ENCODE results near the gene SQOR.
"Not testable (repeated sequence)": the region's sequence is repeated elsewhere in the genome, so short reads cannot be mapped to it uniquely, and the experiment has no call there.

Gene SQOR

DNA sequence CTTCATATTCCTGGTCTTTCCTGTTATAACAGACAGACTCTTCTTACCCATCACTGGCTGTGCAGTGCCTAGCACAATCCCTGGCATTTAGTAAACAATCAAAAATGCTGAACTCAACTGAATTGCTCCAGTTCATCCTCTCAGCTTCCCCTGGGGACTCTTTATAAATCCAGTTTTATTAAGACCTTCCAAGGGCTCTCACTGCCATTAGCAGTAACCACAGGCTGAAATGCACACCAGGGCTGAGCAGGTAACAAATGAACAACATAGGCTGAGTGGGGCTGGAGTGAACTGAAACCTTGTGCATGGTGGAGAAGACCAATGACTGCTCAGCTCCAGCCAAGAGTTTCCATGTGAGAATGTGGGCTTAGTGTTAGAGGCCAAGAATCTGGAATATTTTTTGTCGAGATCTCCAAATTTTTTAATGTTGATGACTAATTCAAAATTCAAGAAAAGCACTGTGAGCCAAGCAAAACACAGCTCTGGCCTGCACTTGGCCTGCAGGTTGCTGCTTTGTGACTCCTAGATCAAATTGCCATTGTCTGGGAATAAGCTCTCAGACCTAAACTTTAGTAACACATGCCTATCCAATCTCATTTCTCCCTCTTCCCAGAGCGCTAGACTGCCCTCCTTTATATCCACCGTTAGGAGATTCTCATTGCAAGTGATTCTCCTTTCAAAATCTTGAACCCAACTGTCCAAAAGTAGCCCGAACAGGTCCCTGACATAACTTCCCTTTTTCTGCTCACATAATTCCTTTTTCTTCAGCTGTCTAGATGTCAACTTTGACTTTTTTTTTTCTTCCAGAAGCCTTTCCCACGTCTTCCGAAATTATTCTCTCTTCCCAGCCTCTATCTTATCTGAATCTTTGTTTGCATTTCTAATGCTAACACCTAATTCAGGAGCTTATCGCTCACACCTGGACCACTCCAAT lies 7.4 kb downstream of the SQOR start:
- H3K4me3 ChIP-seq (ENCODE audit: low read depth, low read length): no peak overlapping the region
- TF ChIP-seq, protein P1, sequence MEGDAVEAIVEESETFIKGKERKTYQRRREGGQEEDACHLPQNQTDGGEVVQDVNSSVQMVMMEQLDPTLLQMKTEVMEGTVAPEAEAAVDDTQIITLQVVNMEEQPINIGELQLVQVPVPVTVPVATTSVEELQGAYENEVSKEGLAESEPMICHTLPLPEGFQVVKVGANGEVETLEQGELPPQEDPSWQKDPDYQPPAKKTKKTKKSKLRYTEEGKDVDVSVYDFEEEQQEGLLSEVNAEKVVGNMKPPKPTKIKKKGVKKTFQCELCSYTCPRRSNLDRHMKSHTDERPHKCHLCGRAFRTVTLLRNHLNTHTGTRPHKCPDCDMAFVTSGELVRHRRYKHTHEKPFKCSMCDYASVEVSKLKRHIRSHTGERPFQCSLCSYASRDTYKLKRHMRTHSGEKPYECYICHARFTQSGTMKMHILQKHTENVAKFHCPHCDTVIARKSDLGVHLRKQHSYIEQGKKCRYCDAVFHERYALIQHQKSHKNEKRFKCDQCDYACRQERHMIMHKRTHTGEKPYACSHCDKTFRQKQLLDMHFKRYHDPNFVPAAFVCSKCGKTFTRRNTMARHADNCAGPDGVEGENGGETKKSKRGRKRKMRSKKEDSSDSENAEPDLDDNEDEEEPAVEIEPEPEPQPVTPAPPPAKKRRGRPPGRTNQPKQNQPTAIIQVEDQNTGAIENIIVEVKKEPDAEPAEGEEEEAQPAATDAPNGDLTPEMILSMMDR (IDR thresholded peaks at IDR 0.05; ENCODE audit: borderline replicate concordance, insufficient read depth, low read depth, low read length): no peak

DNA sequence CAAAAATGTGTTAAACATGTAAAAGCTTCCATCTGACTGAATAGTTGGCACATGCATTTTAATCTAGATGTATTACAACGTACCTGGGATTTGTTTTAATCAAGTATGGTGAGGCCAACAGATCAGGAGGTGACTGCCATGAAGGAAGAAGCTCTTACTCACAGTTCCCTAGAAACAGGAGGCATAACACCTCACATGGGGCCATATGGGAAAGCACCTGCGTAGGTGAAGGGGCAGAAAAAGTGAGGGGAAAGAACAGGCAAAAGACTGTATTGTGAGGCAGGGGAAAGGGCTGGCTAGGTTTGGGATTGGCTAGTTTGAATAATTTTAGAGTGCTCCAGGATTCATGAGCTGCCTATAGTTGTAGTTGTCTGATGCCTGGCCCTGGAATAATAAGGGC lies 9.6 kb downstream of the SQOR start:
- TF ChIP-seq, protein P1 (IDR thresholded peaks at IDR 0.05; ENCODE audit: borderline replicate concordance, insufficient read depth, low read depth, low read length): no peak
- no peak overlapping the region for H3K4me3 ChIP-seq (ENCODE audit: low read depth, low read length)

DNA sequence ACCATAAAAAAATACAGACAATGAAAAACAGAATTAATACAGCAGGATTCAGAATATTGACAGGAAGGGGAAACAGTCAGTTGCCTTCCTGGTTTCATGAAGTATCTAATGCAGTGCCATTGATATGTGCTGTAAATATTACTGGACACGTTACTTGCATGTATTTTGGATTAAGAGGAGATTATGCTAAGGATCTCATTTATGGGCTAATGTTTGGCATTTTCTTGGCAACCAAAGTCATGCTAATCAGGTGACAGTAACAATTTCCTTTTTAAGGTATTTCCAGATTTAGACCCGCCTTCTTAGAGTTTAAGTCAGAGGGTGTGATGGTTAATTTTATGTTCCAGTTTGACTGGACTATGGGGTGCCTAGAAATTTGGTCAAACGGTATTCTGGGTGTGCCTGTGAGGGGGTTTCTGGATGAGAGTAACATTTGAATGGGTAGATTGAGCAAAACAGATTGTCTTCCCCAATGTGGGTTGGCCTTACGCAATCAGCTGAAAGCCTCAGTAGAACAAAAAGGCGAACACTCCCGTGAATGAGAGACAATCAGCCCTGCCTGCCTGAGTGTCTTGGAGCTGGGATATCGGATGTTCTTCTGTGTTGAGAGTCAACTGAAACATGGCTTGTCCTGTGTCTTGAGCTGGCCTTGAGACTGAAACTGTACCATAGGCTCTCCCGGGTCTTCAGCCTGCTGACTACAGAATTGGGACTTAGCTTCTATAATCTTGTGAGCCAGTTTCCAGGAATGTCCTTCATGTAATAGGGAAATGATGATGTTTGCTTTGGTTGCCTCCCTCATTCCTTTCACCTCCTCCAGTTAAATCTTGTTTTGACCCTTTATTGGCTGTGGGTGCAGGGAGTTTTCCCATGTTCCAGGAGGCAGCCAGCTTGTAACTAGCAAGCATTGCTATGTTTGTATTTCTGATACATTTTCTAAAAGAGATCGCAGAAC lies 10.5 kb downstream of the SQOR start:
- TF ChIP-seq, protein P1 (IDR thresholded peaks at IDR 0.05; ENCODE audit: borderline replicate concordance, insufficient read depth, low read depth, low read length): no peak
- no peak overlapping the region for H3K4me3 ChIP-seq (ENCODE audit: low read depth, low read length)

DNA sequence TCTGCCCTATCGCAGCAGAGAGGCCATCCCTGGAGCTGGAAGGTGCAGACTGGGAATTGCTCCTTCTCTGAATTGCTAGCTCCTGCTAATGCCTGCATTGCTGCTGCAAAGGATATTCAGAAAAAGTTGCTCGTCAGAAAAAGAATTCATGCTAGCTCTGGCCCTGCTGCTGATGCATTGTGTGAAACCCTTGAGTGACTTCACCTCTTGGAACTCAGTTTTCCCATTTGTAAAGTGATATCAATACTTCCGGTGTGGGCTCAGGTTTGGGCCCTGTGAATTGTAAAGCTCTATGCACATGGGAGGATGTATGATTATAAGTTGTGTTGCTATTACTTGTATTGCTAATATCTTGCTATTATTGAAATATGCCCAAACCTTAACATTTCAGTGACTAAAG lies 11.4 kb downstream of the SQOR start:
- TF ChIP-seq, protein P1 (IDR thresholded peaks at IDR 0.05; ENCODE audit: borderline replicate concordance, insufficient read depth, low read depth, low read length): no peak

DNA sequence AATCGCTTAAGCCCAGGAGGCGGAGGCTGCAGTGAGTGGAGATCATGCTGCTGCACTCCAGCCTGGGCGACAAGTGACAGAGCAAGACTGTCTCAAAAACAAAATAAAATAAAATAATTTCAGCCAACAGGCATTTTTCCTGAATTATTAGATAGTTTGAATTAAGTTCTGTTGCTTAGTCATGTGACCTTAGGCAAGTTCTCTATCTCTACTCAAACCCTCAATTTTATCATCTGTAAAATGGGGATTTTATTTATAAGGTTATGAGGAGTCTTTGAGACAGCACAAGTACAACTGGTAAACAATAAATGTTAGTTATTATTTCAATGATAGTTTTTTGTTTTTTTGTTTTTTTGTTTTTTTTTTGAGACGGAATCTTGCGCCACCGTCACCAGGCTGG lies 13.0 kb downstream of the SQOR start:
- H3K4me3 ChIP-seq (ENCODE audit: low read depth, low read length): no peak overlapping the region
- TF ChIP-seq, protein P1 (IDR thresholded peaks at IDR 0.05; ENCODE audit: borderline replicate concordance, insufficient read depth, low read depth, low read length): no peak

More for the DNA sequence above, 11.4 kb downstream of the SQOR start:
- no peak overlapping the region for H3K4me3 ChIP-seq (ENCODE audit: low read depth, low read length)

DNA sequence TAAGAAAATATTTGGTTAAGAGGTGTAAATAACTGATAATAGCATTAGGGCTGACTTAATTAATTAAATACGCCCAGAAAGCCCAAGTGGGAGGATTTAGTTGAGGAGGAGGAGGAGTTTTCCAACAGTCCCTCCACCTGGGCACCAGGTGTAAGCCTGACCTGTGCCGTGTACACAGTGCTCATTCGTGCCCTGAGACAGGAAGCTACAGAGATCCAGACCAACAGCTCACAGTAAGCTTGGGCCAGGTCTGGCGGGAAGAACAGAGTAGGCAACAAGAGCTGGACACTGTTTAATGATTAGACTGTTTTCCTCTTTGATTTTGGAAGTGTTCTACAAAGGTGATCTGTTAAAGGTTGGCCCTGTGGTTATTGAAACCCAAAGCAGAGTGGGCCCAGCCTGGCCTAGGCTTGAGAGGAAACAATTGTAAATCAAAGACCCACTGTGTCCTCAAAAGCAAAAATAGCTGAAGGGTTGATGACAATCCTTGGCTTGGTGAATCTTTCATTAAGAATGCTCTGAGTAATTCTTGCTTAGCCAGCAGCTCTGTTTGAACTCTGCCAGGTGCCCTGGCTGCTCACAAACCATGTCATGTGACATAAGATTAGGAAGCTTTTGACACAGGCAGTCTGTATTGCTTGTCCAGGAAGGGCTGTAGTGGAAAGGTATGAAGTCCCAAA lies 13.8 kb downstream of the SQOR start:
- H3K4me3 ChIP-seq (ENCODE audit: low read depth, low read length): no peak overlapping the region
- TF ChIP-seq, protein P1 (IDR thresholded peaks at IDR 0.05; ENCODE audit: borderline replicate concordance, insufficient read depth, low read depth, low read length): no peak

DNA sequence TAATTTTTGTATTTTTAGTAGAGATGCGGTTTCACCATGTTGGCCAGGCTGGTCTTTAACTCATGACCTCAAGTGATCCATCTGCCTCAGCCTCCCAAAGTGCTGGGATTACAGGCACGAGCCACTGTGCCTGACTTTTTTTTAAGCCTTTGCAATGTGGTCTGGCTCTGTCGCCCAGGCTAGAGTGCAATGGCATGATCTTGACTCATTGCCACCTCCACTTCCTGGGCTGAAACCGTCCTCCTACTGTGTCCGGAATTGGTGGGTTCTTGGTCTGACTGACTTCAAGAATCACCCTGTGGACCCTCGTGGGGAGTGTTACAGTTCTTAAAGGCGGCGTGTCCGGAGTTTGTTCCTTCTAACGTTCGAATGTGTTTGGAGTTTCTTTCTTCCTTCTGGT lies 15.2 kb downstream of the SQOR start:
- not testable (repeated sequence) for H3K4me3 ChIP-seq (ENCODE audit: low read depth, low read length)

Measured in GM12875 (cell line).